Measurements from ENCODE around the gene DSCAM.

The DSCAM gene

DNA sequence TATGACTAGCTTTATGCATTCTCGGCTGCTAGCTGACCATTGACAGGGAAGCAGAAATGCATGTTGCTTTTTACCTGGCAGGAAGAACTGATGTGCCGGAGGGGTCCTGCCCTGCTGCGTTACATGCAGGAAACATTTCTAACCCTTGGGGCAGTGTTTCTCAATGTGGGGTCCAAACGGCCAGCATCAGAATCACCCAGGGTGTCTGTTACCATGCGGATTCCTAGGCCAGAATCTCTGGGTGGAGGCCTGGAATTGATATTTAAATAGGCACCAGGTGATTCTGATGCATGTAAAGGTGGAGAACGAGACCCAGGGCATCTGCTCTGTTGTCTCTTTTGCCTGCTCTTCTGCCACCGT is 797.0 kb downstream of the DSCAM start:
- Histone ChIP-seq H4K20me1 (ENCODE audit: insufficient read depth, low read length) (no peaks in the 10 kb centered on the region), H2AFZ (ENCODE audit: low read length) (no peak overlapping the region), H3K27me3 (ENCODE audit: insufficient read depth, low read length) (no peaks in the 10 kb centered on the region), H3K9me3 (ENCODE audit: low read length) (no peaks in the 10 kb centered on the region), H3K79me2 (ENCODE audit: insufficient read depth, low read length) (no peaks in the 10 kb centered on the region), H3K4me1 (ENCODE audit: insufficient read depth, low read length, severe bottlenecking) (no peaks in the 10 kb centered on the region), H3K27ac (ENCODE audit: low read depth, low read length, poor library complexity, severe bottlenecking) (no peak overlapping the region), H3F3A (ENCODE audit: insufficient read depth, low read length) (no peaks in the 10 kb centered on the region), H3K4me2 (ENCODE audit: low read length) (no peak overlapping the region), H3K9me2 (ENCODE audit: low read depth, low read length) (no peaks in the 10 kb centered on the region), H3K9ac (ENCODE audit: low read length) (no peak overlapping the region), H3K36me3 (ENCODE audit: insufficient read depth, low read length) (no peaks in the 10 kb centered on the region), H3K4me3 (ENCODE audit: low read depth, low read length, poor library complexity, severe bottlenecking) (no peak overlapping the region)
- TF ChIP-seq CTCF (IDR thresholded peaks at IDR 0.05; ENCODE audit: low read length) (no peak), EZH2 (IDR thresholded peaks at IDR 0.05; ENCODE audit: borderline replicate concordance, low read length) (no peak)

GRCh38 chr21:40049031-40049930 is 797.7 kb downstream of the DSCAM start:
- Histone ChIP-seq H2AFZ (ENCODE audit: low read length) (no peak overlapping the region), H4K20me1 (ENCODE audit: insufficient read depth, low read length) (no peaks in the 10 kb centered on the region), H3K9me2 (ENCODE audit: low read depth, low read length) (no peaks in the 10 kb centered on the region), H3K9me3 (ENCODE audit: low read length) (no peaks in the 10 kb centered on the region), H3K4me2 (ENCODE audit: low read length) (no peak overlapping the region), H3K27ac (ENCODE audit: low read depth, low read length, poor library complexity, severe bottlenecking) (no peak overlapping the region), H3K27me3 (ENCODE audit: insufficient read depth, low read length) (no peaks in the 10 kb centered on the region), H3K4me1 (ENCODE audit: insufficient read depth, low read length, severe bottlenecking) (no peaks in the 10 kb centered on the region), H3K4me3 (ENCODE audit: low read depth, low read length, poor library complexity, severe bottlenecking) (no peak overlapping the region), H3K79me2 (ENCODE audit: insufficient read depth, low read length) (no peaks in the 10 kb centered on the region), H3K36me3 (ENCODE audit: insufficient read depth, low read length) (no peaks in the 10 kb centered on the region), H3K9ac (ENCODE audit: low read length) (no peak overlapping the region), H3F3A (ENCODE audit: insufficient read depth, low read length) (no peaks in the 10 kb centered on the region)
- no peak for TF ChIP-seq EZH2 (IDR thresholded peaks at IDR 0.05; ENCODE audit: borderline replicate concordance, low read length)
- no peak for TF ChIP-seq CTCF (IDR thresholded peaks at IDR 0.05; ENCODE audit: low read length)

DNA sequence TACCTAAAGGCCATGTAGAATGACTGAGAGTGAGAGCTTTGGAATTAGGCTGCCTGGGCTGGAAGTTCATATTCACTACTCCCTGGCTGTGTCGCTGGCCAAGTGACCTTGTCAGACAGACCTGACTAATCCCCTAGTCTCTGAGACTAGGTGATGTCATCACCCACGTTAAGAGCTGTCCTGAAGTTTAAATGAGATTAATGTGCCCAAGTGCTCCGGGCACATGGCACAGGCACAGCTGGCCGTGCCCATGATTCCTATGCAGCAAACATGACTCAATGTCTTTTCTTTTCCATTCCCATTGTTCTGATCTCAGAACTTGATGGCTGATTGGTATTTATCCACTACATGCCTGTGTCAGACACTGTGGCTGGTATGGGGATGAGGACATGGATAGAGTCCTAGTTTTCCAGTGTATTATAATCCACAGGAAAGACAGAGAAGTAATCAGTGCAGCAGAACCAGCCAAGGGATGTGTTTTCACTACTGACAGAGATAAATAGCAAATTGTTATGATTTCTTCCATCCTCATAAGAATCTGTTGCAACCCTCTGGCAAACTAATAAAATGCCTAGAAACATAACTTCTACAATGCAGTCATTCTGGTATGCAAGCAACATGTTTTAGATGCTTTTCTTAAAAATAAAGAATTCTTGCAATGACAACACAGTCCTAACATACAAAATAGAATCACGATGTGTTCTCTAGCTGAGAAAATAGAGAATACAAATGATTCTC is 798.8 kb downstream of the DSCAM start:
- no peaks in the 10 kb centered on the region; the same call in 1 of the 2 replicates for H3K27me3 ChIP-seq (ENCODE audit: insufficient read depth, low read length)
- H4K20me1 ChIP-seq (ENCODE audit: insufficient read depth, low read length), result no peaks in the 10 kb centered on the region
- H3K4me1 ChIP-seq (ENCODE audit: insufficient read depth, low read length, severe bottlenecking), result no peaks in the 10 kb centered on the region
- no peak overlapping the region for H2AFZ ChIP-seq (ENCODE audit: low read length)
- H3K9ac ChIP-seq (ENCODE audit: low read length), result no peak overlapping the region
- H3K79me2 ChIP-seq (ENCODE audit: insufficient read depth, low read length), result no peaks in the 10 kb centered on the region
- no peaks in the 10 kb centered on the region for H3K36me3 ChIP-seq (ENCODE audit: insufficient read depth, low read length)
- no peak overlapping the region for H3K4me2 ChIP-seq (ENCODE audit: low read length)
- no peaks in the 10 kb centered on the region for H3K9me2 ChIP-seq (ENCODE audit: low read depth, low read length)
- H3K27ac ChIP-seq (ENCODE audit: low read depth, low read length, poor library complexity, severe bottlenecking), result no peak overlapping the region
- no peaks in the 10 kb centered on the region for H3K9me3 ChIP-seq (ENCODE audit: low read length)
- no peaks in the 10 kb centered on the region for H3F3A ChIP-seq (ENCODE audit: insufficient read depth, low read length)
- H3K4me3 ChIP-seq (ENCODE audit: low read depth, low read length, poor library complexity, severe bottlenecking), result no peak overlapping the region
- TF ChIP-seq CTCF (IDR thresholded peaks at IDR 0.05; ENCODE audit: low read length) (no peak), EZH2 (IDR thresholded peaks at IDR 0.05; ENCODE audit: borderline replicate concordance, low read length) (no peak)

Data from OCI-LY1 (cell line).